WERI-Rb-1 (cell line): ENCODE results near the gene DTD1.

Experiments
- DNase-seq: peaks from one replicate; pipeline ENCODE4 v3.0.0-alpha.2; 2020
- H3K27ac ChIP-seq: fragments of 250-450 bp; sonication (Bioruptor Pico); 2 replicates; pipeline ENCODE4 v1.5.1; 2020; ENCODE audit warnings: mild to moderate bottlenecking, moderate library complexity
- H3K27me3 ChIP-seq: fragments of 250-450 bp; sonication (Bioruptor Pico); 2 replicates; pipeline ENCODE4 v1.5.1; 2021; ENCODE audit warnings: mild to moderate bottlenecking, low read depth, moderate library complexity; ENCODE audit not compliant: insufficient read depth, severe bottlenecking
- H3K36me3 ChIP-seq: fragments of 250-450 bp; sonication (Bioruptor Pico); 2 replicates; pipeline ENCODE4 v1.5.1; 2020; ENCODE audit warnings: mild to moderate bottlenecking, moderate library complexity
- H3K4me3 ChIP-seq: 2 replicates; pipeline ENCODE4 v1.5.1; 2011; ENCODE audit warnings: low read depth, mild to moderate bottlenecking, control low read depth, low read length
- H3K9me3 ChIP-seq: fragments of 250-450 bp; sonication (Bioruptor Pico); 2 replicates; pipeline ENCODE4 v1.5.1; 2021; ENCODE audit warnings: mild to moderate bottlenecking, moderate library complexity; ENCODE audit not compliant: severe bottlenecking
- TF ChIP-seq, protein P1 (sequence below): IDR thresholded peaks from 2 replicates; pipeline ENCODE4 v1.5.1; 2011; ENCODE audit warnings: low read depth, mild to moderate bottlenecking, control low read depth, inconsistent platforms, low read length

The DTD1 gene

DNA sequence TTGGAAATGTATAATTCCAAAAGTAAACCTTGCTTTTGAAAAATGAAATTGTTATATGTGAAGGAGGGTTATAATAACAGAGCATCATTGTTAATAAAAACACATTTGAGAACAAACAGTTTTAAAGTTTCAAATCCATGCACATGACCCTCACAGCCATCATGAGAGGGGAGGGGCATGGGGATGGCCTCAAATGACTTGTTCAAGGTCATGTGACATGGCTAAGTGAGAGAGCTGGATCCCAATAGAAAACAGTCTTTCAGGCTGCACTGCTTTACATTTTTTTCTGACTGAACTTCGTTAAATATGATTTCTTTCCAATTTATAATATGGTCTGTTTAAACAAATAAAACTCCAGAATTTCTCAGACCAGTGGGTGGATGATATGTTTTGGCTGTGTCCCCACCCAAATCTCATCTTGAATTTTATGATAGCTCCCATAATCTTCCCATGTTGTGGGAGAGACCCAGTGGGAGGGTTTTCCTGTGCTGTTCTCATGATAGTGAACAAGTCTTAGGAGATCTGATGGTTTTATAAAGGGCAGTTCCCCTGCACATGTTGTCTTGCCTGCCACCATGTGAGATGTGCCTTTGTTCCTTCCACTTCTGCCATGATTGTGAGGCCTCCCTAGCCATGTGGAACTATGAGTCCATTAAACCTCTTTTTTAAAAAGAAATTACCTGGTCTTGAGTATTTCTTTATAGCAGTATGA is 66.0 kb downstream of the DTD1 start:
- H3K27me3 ChIP-seq: no peaks in the 10 kb centered on the region
- TF ChIP-seq, protein P1, sequence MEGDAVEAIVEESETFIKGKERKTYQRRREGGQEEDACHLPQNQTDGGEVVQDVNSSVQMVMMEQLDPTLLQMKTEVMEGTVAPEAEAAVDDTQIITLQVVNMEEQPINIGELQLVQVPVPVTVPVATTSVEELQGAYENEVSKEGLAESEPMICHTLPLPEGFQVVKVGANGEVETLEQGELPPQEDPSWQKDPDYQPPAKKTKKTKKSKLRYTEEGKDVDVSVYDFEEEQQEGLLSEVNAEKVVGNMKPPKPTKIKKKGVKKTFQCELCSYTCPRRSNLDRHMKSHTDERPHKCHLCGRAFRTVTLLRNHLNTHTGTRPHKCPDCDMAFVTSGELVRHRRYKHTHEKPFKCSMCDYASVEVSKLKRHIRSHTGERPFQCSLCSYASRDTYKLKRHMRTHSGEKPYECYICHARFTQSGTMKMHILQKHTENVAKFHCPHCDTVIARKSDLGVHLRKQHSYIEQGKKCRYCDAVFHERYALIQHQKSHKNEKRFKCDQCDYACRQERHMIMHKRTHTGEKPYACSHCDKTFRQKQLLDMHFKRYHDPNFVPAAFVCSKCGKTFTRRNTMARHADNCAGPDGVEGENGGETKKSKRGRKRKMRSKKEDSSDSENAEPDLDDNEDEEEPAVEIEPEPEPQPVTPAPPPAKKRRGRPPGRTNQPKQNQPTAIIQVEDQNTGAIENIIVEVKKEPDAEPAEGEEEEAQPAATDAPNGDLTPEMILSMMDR: no peak
- H3K4me3 ChIP-seq: no peak overlapping the region
- H3K36me3 ChIP-seq: no peaks in the 10 kb centered on the region
- no peak for DNase-seq
- H3K27ac ChIP-seq: no peak overlapping the region
- no peaks in the 10 kb centered on the region for H3K9me3 ChIP-seq

DNA sequence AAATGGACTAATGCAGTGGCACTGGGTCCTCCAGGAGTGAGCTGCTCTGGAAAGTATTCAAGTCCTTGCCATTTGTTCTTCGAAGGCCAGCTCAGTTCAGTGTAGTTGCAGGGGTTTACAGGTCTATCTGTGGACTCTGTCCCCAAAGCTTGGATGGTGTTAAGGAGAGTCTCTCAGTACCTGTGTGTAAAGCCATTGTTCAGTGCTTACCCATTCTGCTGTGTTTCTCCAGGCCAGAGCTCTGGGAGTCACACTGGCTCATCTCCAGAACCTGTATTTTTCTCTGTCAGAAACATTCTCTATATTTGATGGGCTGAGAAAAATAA is 66.6 kb downstream of the DTD1 start:
- TF ChIP-seq, protein P1: no peak
- no peak for DNase-seq
- Histone ChIP-seq H3K4me3 (no peak overlapping the region), H3K27ac (no peak overlapping the region), H3K27me3 (no peaks in the 10 kb centered on the region), H3K36me3 (no peaks in the 10 kb centered on the region), H3K9me3 (no peaks in the 10 kb centered on the region)

DNA sequence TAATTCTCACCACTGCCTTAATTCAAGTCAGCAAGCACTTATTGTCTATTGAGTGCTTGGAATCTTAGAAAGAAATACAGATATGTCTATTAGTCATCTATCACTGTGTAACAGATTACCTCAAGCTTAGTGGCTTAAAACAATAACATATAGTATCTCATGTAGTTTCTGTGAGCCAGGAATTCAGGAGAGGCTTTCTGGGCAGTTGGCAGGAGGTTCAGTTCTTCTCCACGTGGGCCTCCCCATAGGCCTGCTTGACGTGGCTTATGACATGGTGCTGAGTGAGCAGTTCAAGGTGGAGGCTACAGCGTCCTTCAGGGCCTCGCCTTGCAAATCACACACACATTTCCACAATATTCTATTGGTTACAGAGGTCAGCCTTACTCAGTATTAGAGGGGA is 69.7 kb downstream of the DTD1 start:
- Histone ChIP-seq H3K27ac (no peak overlapping the region), H3K27me3 (no peaks in the 10 kb centered on the region), H3K9me3 (no peaks in the 10 kb centered on the region), H3K36me3 (no peaks in the 10 kb centered on the region), H3K4me3 (no peak overlapping the region)
- no peak for DNase-seq
- TF ChIP-seq, protein P1: no peak

DNA sequence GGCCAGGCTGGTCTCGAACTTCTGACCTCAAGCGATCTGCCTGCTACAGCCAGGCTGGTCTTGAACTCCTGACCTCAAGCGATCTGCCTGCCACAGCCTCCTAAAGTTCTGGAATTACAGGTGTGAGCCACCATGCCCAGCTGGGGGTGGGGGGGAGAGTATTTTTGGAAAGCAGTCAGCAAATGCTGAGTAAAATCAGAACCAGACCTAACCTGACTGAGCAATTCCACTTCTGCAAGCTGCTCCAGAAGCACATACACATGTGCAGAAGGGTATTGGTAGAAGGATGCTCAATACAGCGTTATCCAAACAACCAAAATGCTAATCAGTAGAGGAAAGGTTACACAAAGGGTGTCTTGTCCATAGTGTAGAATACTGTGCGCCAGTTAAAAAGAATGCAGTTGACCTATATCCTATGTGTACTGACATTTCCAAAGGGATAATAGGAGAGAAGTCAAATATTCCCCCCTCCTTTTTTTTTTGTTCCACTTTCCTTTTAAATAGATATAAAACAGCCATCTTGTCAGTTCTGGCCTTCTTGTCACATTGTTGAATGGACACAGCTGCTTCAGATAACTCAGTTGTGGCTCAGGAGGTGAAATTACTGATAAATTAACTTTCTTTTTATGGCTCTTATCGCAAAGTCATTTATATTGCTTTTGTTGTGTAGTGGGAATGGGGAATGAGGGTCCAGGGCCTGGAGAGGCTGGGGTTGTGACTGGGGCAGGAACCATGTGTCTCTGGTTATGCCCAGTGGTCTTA is 74.6 kb downstream of the DTD1 start:
- TF ChIP-seq, protein P1: no peak
- H3K9me3 ChIP-seq: no peaks in the 10 kb centered on the region
- H3K36me3 ChIP-seq: no peaks in the 10 kb centered on the region
- H3K27ac ChIP-seq: no peak overlapping the region
- no peak for DNase-seq
- H3K27me3 ChIP-seq: no peaks in the 10 kb centered on the region
- no peak overlapping the region for H3K4me3 ChIP-seq

DNA sequence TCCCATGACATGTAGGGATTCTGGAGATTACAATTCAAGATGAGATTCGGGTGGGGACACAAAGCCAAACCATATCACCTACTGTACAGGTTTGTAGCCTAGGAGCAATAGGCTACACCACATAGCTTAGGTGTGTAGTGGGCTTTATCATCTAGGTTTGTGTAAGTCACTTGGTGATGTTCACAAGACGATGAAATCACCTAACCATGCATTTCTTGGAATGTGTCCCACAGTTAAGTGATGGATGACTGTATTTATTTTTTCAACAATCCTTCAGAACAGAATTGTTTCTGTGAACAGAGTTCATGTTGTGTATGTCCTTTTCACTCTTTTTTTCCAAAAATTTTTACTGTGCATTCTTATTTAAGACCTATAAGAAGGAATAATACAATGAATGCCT is 76.1 kb downstream of the DTD1 start:
- H3K4me3 ChIP-seq: no peak overlapping the region
- TF ChIP-seq, protein P1: no peak
- no peaks in the 10 kb centered on the region for H3K36me3 ChIP-seq
- no peak overlapping the region for H3K27ac ChIP-seq
- no peak for DNase-seq
- H3K9me3 ChIP-seq: no peaks in the 10 kb centered on the region
- H3K27me3 ChIP-seq: no peaks in the 10 kb centered on the region
